Stimulated activated CD4-positive, alpha-beta T cell treated with anti-CD3 and anti-CD28 coated beads, Interleukin-1b, Interleukin-23, amount 100 ng/mL, for 48 hours (primary cell): Measurements from ENCODE around the gene PCDHA2.
"Not testable (repeated sequence)": the region's sequence is repeated elsewhere in the genome, so short reads cannot be mapped to it uniquely, and the experiment has no call there.

Source experiments
- DNase-seq: peaks from one replicate; pipeline ENCODE4 v3.0.0-alpha.2; 2020

The PCDHA2 gene

GRCh38 chr5:140821375-140822280 is 27.0 kb downstream of the PCDHA2 start, which contains the start of gene PCDHA5:
Gene PCDHA5, plus strand, starts transcription at chr5:140821613.
- DNase-seq: no peak

GRCh38 chr5:140822281-140822629 is 27.6 kb downstream of the PCDHA2 start:
- DNase-seq: no peak

GRCh38 chr5:140822969-140823368 is 28.3 kb downstream of the PCDHA2 start:
- not testable (repeated sequence) for DNase-seq

GRCh38 chr5:140823475-140823874 is 28.8 kb downstream of the PCDHA2 start:
- DNase-seq: no peak

GRCh38 chr5:140827704-140828361 is 33.2 kb downstream of the PCDHA2 start, which contains the start of gene PCDHA6:
Gene PCDHA6, plus strand, starts transcription at chr5:140827960. Its CDS starts 132 bp downstream, at chr5:140828092.
- no peak for DNase-seq

GRCh38 chr5:140828362-140828737 is 33.7 kb downstream of the PCDHA2 start:
- no peak for DNase-seq

- DNase-seq: not testable (repeated sequence)
Measured at GRCh38 chr5:140829511-140830501, 35.2 kb downstream of the PCDHA2 start.

- no peak for DNase-seq
Measured at GRCh38 chr5:140833993-140834392, 39.3 kb downstream of the PCDHA2 start, which contains the start of gene PCDHA7. Gene PCDHA7, plus strand, starts transcription at chr5:140834269. Its CDS starts 115 bp downstream, at chr5:140834384.

GRCh38 chr5:140834439-140835008 is 39.9 kb downstream of the PCDHA2 start:
- DNase-seq: not testable (repeated sequence)

GRCh38 chr5:140835622-140836510 is 41.2 kb downstream of the PCDHA2 start:
- DNase-seq: no peak

GRCh38 chr5:140840978-140841962 is 46.6 kb downstream of the PCDHA2 start, which contains the start of gene PCDHA8:
Gene PCDHA8, plus strand, starts transcription at chr5:140841187. Its CDS starts 135 bp downstream, at chr5:140841322.
- DNase-seq: no peak

- no peak for DNase-seq
Measured at GRCh38 chr5:140842798-140843733, 48.4 kb downstream of the PCDHA2 start.
